Left lung (tissue), 10 donors: Measurements from ENCODE around the gene TGFB2. TPM values are rescaled to one million over a fixed set of nuclear protein-coding genes. Genes with fewer than 3 reads are reported as not detected.

Source experiments
- ATAC-seq: fragments of 200-7000 bp; cut with Tn5 transposase; one replicate; pipeline ENCODE4 v1.9.1; 2020; ENCODE audit warnings: moderate library complexity
- DNase-seq, 4 donors: peaks; one replicate each; pipeline ENCODE4 v3.0.0-alpha.2; 2013 to 2020
- H3K27ac ChIP-seq, 2 donors: fragments of 200-600 bp; sonication (generic) in 1 of 2; one replicate each; pipeline versions ENCODE4 v1.5.0 to v1.8.0; 2020 to 2021
- H3K27me3 ChIP-seq, 2 donors: fragments of 200-600 bp; sonication (generic) in 1 of 2; one replicate each; pipeline versions ENCODE4 v1.5.0 to v1.8.0; 2020 to 2021
- H3K36me3 ChIP-seq, 2 donors: fragments of 200-600 bp; sonication (generic) in 1 of 2; one replicate each; pipeline versions ENCODE4 v1.5.0 to v1.8.0; 2020 to 2021
- H3K4me1 ChIP-seq, 2 donors: fragments of 200-600 bp; one replicate each; pipeline ENCODE4 v1.8.0; 2021
- H3K4me3 ChIP-seq, 2 donors: fragments of 200-600 bp; sonication (generic) in 1 of 2; one replicate each; pipeline versions ENCODE4 v1.5.0 to v1.8.0; 2020 to 2021; ENCODE audit warnings: mild to moderate bottlenecking in 1 of 2
- H3K9me3 ChIP-seq, 2 donors: fragments of 200-600 bp; sonication (generic) in 1 of 2; one replicate each; pipeline versions ENCODE4 v1.5.0 to v1.8.0; 2020 to 2021
- intact Hi-C, 2 donors: fragments of 100-400 bp; cut with DNase I; formaldehyde crosslinking; loops; one replicate each; pipeline versions ENCODE4 v1.11.2 to v1.14.2; 2022
- polyA plus RNA-seq, 6 donors: library from polyadenylated mRNA; unstranded; fragments of 120-200 nt; gene quantifications; one replicate each; pipeline ENCODE4 v1.2.1, GENCODE V29; 2013; ENCODE audit not compliant: insufficient read length in 6 of 6
- total RNA-seq, 2 donors: library from RNA; stranded (reverse); fragmentation: NEBNext Ultra II Directional; extraction: Animal tissue kit (Norgen Biotek cat#: 25700); gene quantifications; one replicate each; pipeline ENCODE4 v1.2.1, GENCODE V29; 2021
- TF ChIP-seq, protein P1 (sequence below), 2 donors: fragments of 200-600 bp; sonication (generic) in 1 of 2; IDR thresholded peaks; one replicate each; pipeline versions ENCODE4 v1.5.0 to v1.8.0; 2021; ENCODE audit warnings: antibody characterized with exemption in 2 of 2
- donor health status: DM: no; HTN: yes; CAD: no.
- donor health status: DM: no; HTN: no; CAD: no.

Gene TGFB2
- total and polyA plus RNA-seq, 8 donors, result 9.8 to 177 (median 136) TPM

DNA sequence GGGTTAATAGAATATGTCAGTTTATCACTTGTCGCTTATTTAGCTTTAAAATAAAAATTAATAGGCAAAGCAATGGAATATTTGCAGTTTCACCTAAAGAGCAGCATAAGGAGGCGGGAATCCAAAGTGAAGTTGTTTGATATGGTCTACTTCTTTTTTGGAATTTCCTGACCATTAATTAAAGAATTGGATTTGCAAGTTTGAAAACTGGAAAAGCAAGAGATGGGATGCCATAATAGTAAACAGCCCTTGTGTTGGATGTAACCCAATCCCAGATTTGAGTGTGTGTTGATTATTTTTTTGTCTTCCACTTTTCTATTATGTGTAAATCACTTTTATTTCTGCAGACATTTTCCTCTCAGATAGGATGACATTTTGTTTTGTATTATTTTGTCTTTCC lies 98.1 kb downstream of the TGFB2 start:
- H3K9me3 ChIP-seq, result no peaks in the 10 kb centered on the region
- no peak overlapping the region for H3K27ac ChIP-seq
- DNase-seq (no peak), ATAC-seq (no peak)
- no peaks in the 10 kb centered on the region for H3K36me3 ChIP-seq
- no peaks in the 10 kb centered on the region for H3K4me1 ChIP-seq
- intact Hi-C loops, result no loop called here
- H3K4me3 ChIP-seq, result no peak overlapping the region
- TF ChIP-seq, protein P1, sequence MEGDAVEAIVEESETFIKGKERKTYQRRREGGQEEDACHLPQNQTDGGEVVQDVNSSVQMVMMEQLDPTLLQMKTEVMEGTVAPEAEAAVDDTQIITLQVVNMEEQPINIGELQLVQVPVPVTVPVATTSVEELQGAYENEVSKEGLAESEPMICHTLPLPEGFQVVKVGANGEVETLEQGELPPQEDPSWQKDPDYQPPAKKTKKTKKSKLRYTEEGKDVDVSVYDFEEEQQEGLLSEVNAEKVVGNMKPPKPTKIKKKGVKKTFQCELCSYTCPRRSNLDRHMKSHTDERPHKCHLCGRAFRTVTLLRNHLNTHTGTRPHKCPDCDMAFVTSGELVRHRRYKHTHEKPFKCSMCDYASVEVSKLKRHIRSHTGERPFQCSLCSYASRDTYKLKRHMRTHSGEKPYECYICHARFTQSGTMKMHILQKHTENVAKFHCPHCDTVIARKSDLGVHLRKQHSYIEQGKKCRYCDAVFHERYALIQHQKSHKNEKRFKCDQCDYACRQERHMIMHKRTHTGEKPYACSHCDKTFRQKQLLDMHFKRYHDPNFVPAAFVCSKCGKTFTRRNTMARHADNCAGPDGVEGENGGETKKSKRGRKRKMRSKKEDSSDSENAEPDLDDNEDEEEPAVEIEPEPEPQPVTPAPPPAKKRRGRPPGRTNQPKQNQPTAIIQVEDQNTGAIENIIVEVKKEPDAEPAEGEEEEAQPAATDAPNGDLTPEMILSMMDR (IDR thresholded peaks at IDR 0.05), result no peak
- no peaks in the 10 kb centered on the region for H3K27me3 ChIP-seq

GRCh38 chr1:218444173-218444572 lies 99.0 kb downstream of the TGFB2 start:
- TF ChIP-seq, protein P1 (IDR thresholded peaks at IDR 0.05), result no peak
- H3K36me3 ChIP-seq, result no peaks in the 10 kb centered on the region
- H3K27me3 ChIP-seq, result no peaks in the 10 kb centered on the region
- intact Hi-C loops, result no loop called here
- no peaks in the 10 kb centered on the region for H3K4me1 ChIP-seq
- DNase-seq, result no peak
- ATAC-seq, result no peak
- no peak overlapping the region for H3K27ac ChIP-seq
- H3K4me3 ChIP-seq, result no peak overlapping the region
- no peaks in the 10 kb centered on the region for H3K9me3 ChIP-seq

GRCh38 chr1:218444588-218444987 lies 99.5 kb downstream of the TGFB2 start:
- H3K27me3 ChIP-seq, result no peaks in the 10 kb centered on the region
- DNase-seq, result no peak
- no peak overlapping the region for H3K4me3 ChIP-seq
- intact Hi-C loops, result no loop called here
- no peaks in the 10 kb centered on the region for H3K9me3 ChIP-seq
- TF ChIP-seq, protein P1 (IDR thresholded peaks at IDR 0.05), result no peak
- no peaks in the 10 kb centered on the region for H3K4me1 ChIP-seq
- no peak overlapping the region for H3K27ac ChIP-seq
- no peaks in the 10 kb centered on the region for H3K36me3 ChIP-seq
- ATAC-seq, result no peak

GRCh38 chr1:218447010-218447689 lies 102.0 kb downstream of the TGFB2 start:
- ATAC-seq (no peak), DNase-seq (no peak)
- Histone ChIP-seq H3K36me3 (no peaks in the 10 kb centered on the region), H3K4me3 (no peak overlapping the region), H3K9me3 (no peaks in the 10 kb centered on the region), H3K27me3 (no peaks in the 10 kb centered on the region), H3K27ac (no peak overlapping the region), H3K4me1 (no peaks in the 10 kb centered on the region)
- TF ChIP-seq, protein P1 (IDR thresholded peaks at IDR 0.05), result no peak
- intact Hi-C loops, result no loop called here

DNA sequence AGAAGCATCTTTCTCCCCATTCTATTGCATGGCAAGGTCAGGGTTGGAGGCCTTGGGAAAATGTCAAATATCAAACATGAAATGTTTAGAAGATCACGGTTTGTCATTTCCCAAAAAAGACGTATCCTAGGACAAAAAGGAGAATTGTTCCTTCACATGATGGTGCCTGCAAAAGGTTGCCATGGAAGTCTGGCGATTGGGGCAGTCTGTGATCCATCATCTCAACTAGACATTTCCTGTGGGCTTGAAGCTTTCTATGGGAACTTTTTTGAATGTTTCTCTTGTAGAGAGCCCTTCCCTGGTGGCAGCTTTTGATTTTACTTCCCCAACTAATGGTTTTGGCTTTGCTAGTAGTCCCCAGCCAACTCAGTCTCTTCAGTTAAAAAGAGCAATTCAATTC lies 106.3 kb downstream of the TGFB2 start:
- TF ChIP-seq, protein P1 (IDR thresholded peaks at IDR 0.05), result no peak
- Histone ChIP-seq H3K27ac (no peak overlapping the region), H3K27me3 (no peaks in the 10 kb centered on the region), H3K9me3 (no peaks in the 10 kb centered on the region), H3K36me3 (no peaks in the 10 kb centered on the region), H3K4me1 (no peaks in the 10 kb centered on the region), H3K4me3 (no peak overlapping the region)
- intact Hi-C loops, result no loop called here
- no peak for DNase-seq
- no peak for ATAC-seq
